Activated CD4-positive, alpha-beta memory T cell treated with anti-CD3 and anti-CD28 coated beads, Interleukin-2, amount 10 ng/mL, durations not matched to agents 7 days and 5 days (primary cell): ENCODE results near the gene PHLDA2. TPM values are rescaled to one million over a fixed set of nuclear protein-coding genes. Genes with fewer than 3 reads are reported as not detected.

Source experiments
- CTCF ChIA-PET: fragments of 350-600 bp; sonication (Branson Sonifier 250); formaldehyde crosslinking; loops from one replicate; lab custom pipeline; 2021; ENCODE audit warnings: antibody characterized with exemption, inconsistent platforms; lab: Charles Lee
- POLR2A ChIA-PET: fragments of 350-600 bp; sonication (Branson Sonifier 250); formaldehyde crosslinking; loops from one replicate; lab custom pipeline; 2021; ENCODE audit warnings: antibody characterized with exemption; lab: Charles Lee
- DNase-seq: peaks from one replicate; pipeline ENCODE4 v3.0.0-alpha.2; 2020
- H3K27ac Mint-ChIP-seq: one replicate; pipeline ENCODE4 v1.8.0; 2021; ENCODE audit warnings: mild to moderate bottlenecking, mixed read lengths
- H3K27me3 Mint-ChIP-seq: one replicate; pipeline ENCODE4 v1.8.0; 2021; ENCODE audit warnings: mixed read lengths
- H3K36me3 Mint-ChIP-seq: one replicate; pipeline ENCODE4 v1.8.0; 2021; ENCODE audit warnings: low read depth, mixed read lengths
- H3K4me1 Mint-ChIP-seq: one replicate; pipeline ENCODE4 v1.8.0; 2021; ENCODE audit warnings: mixed read lengths
- H3K4me3 Mint-ChIP-seq: one replicate; pipeline ENCODE4 v1.8.0; 2021; ENCODE audit warnings: mild to moderate bottlenecking, mixed read lengths
- H3K9me3 Mint-ChIP-seq: one replicate; pipeline ENCODE4 v1.8.0; 2021; ENCODE audit warnings: mixed read lengths
- total RNA-seq, 2 experiments: library from RNA; stranded (reverse); gene quantifications; one replicate each; pipeline ENCODE4 v1.2.3, GENCODE V29; 2021

Gene PHLDA2
- total RNA-seq, 2 experiments from 2014 or later = 3.7 to 5.0 TPM

DNA sequence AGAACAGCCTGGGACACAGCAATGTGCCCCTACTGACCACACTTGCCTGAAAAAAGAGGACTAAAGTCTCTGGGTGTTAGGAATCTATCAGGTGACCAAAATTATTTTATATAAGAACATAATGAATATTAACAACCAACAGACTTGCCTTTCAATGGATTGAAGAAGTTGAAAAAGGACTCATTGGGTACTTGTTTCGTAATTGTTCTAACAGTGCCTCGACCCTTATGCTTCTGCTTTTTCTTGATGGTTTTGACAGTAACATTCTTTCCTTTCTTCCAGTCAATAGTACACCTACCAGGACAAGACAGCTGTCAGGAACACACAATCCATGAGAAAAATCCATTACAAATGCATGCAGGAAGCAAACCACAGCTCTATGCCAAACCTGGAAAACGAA lies 29.0 kb upstream of the PHLDA2 start:
- H3K27me3 Mint-ChIP-seq = no peaks in the 10 kb centered on the region
- ChIA-PET POLR2A (interaction anchor here (1.1 to 1.2 kb wide), 2 partner anchors 17 to 31 kb away, joined by 3 read pairs; no protein-coding TSS in a partner anchor), CTCF (no interaction called here)
- no peaks in the 10 kb centered on the region for H3K9me3 Mint-ChIP-seq
- H3K4me3 Mint-ChIP-seq = no peak overlapping the region
- DNase-seq = no peak
- H3K27ac Mint-ChIP-seq = no peak overlapping the region
- H3K4me1 Mint-ChIP-seq = peaks cover 26% of the 10 kb centered on the region
- peaks cover 94% of the 10 kb centered on the region for H3K36me3 Mint-ChIP-seq

DNA sequence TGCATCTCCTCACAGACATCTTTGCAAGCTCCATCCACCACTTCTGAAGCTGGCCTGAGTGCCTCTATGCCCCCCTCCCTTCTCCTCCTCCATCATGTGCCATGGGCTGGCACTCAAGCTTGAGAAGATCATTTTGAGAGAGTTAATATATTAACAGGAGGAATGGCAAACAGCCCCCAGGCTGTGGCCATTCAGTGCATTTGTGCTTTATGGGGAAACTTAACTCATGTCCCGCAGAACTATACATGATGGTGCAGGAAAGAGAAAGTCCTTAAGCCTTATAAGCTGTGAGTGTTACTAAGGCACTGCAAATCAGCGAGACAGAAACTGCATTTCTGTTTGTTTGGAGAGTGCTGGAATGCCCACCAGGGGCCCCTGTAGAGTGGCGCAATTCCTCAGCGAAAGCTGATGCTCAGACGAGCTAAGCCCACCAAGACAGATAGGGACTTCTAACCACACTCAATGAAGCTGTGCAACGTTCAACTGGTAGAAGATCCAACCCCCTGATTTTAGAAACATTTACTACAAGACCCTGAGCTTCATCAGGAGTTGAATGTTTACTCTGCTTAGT lies 26.8 kb upstream of the PHLDA2 start:
- Mint-ChIP-seq H3K9me3 (no peaks in the 10 kb centered on the region), H3K4me1 (peaks cover 38% of the 10 kb centered on the region), H3K4me3 (no peak overlapping the region), H3K27me3 (no peaks in the 10 kb centered on the region), H3K36me3 (peaks cover 94% of the 10 kb centered on the region), H3K27ac (peak overlapping the region; percentile 54)
- ChIA-PET POLR2A (interaction anchor here (1.1 to 1.4 kb wide), 5 partner anchors 9 to 36 kb away, joined by 3 to 4 read pairs (median 4); partner anchors contain the start of gene NAP1L4), CTCF (interaction anchor here (1.5 to 2.7 kb wide), 3 partner anchors 19 to 81 kb away, joined by 5 to 14 read pairs (median 7); partner anchors contain the start of gene PHLDA2)
- DNase-seq = no peak

DNA sequence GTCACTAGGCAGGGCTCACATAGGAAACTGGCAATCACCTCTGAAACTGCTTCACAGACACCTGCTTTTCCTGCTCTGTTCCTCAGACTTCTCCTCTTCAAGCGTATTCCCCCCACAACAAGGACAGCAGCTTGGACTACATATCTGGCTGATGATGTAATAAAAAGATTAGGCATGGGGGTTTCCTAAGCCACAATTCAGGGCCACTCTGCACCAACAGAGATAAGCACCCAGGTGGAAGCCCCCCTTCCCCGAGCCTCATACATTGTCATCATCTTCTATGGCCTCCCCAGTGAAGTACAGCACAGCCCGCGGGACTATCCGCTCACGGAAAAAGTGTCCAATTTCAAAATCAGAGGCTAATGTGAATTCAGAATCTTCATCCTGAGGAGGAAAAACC lies 25.0 kb upstream of the PHLDA2 start:
- H3K36me3 Mint-ChIP-seq = peaks cover 94% of the 10 kb centered on the region
- no peak overlapping the region for H3K27ac Mint-ChIP-seq
- peaks cover 48% of the 10 kb centered on the region for H3K4me1 Mint-ChIP-seq
- no peak overlapping the region for H3K4me3 Mint-ChIP-seq
- H3K9me3 Mint-ChIP-seq = no peaks in the 10 kb centered on the region
- DNase-seq = no peak
- POLR2A ChIA-PET = interaction anchor here (1.0 to 3.7 kb wide), 5 partner anchors 9 to 28 kb away, joined by 4 to 17 read pairs (median 7); no protein-coding TSS in a partner anchor
- CTCF ChIA-PET = interaction anchor here (1.5 to 2.1 kb wide), 2 partner anchors 21 to 61 kb away, joined by 3 to 14 read pairs; no protein-coding TSS in a partner anchor
- H3K27me3 Mint-ChIP-seq = no peaks in the 10 kb centered on the region

DNA sequence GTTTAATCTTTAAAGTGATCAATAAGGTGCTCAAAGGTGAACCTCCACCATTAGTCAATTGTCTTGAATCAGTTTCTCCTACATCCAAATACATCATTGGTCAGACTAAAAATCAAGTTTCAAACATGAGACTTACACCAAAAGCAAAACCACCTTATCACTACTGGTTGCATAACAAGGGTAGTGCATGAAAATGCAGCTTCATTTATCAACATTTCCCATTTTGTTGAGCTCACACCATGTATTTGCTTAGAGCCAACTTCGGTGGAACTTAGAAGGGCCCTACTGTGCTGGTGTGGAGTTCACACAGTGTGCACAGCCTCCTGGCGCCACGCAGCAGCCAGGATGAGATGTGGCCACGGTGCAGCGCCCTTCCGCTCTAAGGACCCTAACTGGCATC lies 23.1 kb upstream of the PHLDA2 start:
- Mint-ChIP-seq H3K4me1 (peaks cover 62% of the 10 kb centered on the region), H3K4me3 (no peak overlapping the region), H3K27me3 (no peaks in the 10 kb centered on the region), H3K36me3 (peaks cover 95% of the 10 kb centered on the region), H3K27ac (peak overlapping the region; percentile 72), H3K9me3 (no peaks in the 10 kb centered on the region)
- CTCF ChIA-PET = interaction anchor here (2.1 kb wide), 1 partner anchor 23 kb away, joined by 14 read pairs; no protein-coding TSS in a partner anchor
- POLR2A ChIA-PET = interaction anchor here (0.8 to 3.7 kb wide), 7 partner anchors 9 to 70 kb away, joined by 3 to 17 read pairs (median 4); no protein-coding TSS in a partner anchor
- no peak for DNase-seq

DNA sequence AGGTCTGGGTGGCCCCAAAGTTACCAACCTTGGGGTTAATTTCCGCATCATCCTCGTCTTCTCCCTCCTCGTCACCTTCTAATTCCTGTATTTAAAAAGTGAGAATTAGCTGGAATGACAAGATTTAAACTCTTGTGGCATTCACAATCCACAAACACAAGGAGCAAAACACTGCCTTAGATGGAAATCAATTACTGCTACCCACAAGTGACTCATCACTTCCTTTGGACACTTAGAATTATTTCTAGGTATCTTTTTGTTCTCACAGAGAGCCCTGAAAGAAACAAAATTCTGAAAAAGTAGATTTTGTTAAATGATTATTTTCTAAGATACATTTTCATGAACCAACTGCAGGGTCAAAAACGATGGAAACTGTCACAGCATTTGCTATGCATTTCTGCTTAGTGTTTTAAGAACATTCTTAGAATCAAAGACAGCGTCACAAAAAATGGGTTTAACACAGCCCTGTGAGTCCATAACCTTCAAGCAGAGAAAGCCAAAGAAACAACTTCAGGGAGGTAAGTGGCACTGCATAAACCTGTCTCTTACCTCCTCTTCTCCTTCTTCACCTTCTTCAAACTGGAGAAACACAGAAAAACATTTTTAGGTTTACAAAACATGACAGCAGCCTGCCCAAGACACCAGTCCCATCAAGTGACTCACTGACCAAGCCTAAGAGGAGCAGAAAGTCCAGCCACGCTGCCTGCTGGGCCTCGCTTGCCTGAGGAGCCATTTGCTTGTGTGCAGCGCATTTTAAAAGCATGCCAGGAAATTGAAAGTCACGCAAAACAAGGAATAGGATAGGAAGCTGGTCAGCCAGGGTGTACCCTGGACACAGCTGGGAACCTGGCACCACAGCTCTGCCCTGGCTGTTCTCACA lies 22.3 kb upstream of the PHLDA2 start:
- CTCF ChIA-PET = interaction anchor here (1.5 kb wide), 1 partner anchor 59 kb away, joined by 4 read pairs; no protein-coding TSS in a partner anchor
- H3K36me3 Mint-ChIP-seq = peaks cover 95% of the 10 kb centered on the region
- peaks cover 70% of the 10 kb centered on the region for H3K4me1 Mint-ChIP-seq
- POLR2A ChIA-PET = interaction anchor here (0.9 to 3.7 kb wide), 6 partner anchors 10 to 71 kb away, joined by 3 to 17 read pairs (median 4); no protein-coding TSS in a partner anchor
- H3K9me3 Mint-ChIP-seq = no peaks in the 10 kb centered on the region
- no peak for DNase-seq
- H3K4me3 Mint-ChIP-seq = no peak overlapping the region
- H3K27me3 Mint-ChIP-seq = no peaks in the 10 kb centered on the region
- H3K27ac Mint-ChIP-seq = peak overlapping the region; percentile 72

DNA sequence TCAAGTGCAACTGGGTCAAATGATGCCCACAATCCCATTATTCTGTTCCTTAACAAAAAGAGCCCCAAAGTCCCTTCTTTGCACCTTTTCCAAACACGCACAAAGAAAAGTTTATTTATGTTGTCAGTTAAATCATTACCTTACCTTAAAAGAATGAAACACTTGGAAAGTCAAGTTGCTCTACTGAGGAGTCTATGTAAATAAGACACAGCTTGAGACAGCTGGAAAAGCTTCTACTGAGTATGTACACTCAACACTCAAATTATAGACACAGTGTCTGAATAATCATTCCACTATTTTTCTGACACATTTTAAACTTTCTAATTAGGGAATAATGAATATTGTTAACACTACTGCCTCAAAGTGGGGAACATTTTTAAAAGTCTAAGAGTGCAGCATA lies 21.6 kb upstream of the PHLDA2 start:
- DNase-seq = no peak
- Mint-ChIP-seq H3K4me1 (peaks cover 75% of the 10 kb centered on the region), H3K9me3 (no peaks in the 10 kb centered on the region), H3K27ac (peak overlapping the region; percentile 72), H3K27me3 (no peaks in the 10 kb centered on the region), H3K36me3 (peaks cover 95% of the 10 kb centered on the region), H3K4me3 (no peak overlapping the region)
- ChIA-PET CTCF (interaction anchor here (1.5 kb wide), 1 partner anchor 58 kb away, joined by 4 read pairs; no protein-coding TSS in a partner anchor), POLR2A (interaction anchor here (0.9 to 1.1 kb wide), 3 partner anchors 10 to 40 kb away, joined by 3 to 5 read pairs (median 3); no protein-coding TSS in a partner anchor)

DNA sequence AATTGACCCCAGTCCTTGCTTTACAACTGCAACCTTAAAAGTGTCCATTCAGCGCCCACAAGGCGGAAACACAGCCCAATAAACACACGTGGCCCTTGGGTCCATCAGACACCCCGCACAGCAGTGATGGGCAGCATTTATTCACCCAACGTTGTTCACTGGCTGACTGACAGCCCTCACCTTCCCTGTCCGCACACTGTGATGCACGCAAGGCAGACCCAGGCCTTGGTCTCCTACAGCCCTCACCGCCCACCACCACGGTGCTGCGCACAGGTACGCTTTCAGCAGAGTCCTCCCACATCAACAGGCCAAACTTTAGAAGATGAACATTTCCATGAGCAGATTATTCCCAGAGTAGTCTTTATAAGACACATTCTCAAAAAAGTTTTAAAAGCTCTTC lies 20.7 kb upstream of the PHLDA2 start:
- POLR2A ChIA-PET = interaction anchor here (1.1 kb wide), 1 partner anchor 39 kb away, joined by 5 read pairs; no protein-coding TSS in a partner anchor
- Mint-ChIP-seq H3K9me3 (no peaks in the 10 kb centered on the region), H3K36me3 (peaks cover 97% of the 10 kb centered on the region), H3K27me3 (no peaks in the 10 kb centered on the region), H3K27ac (peak overlapping the region; percentile 78), H3K4me3 (no peak overlapping the region), H3K4me1 (peaks cover 79% of the 10 kb centered on the region)
- CTCF ChIA-PET = interaction anchor here (1.5 kb wide), 1 partner anchor 57 kb away, joined by 4 read pairs; no protein-coding TSS in a partner anchor
- DNase-seq = no peak

DNA sequence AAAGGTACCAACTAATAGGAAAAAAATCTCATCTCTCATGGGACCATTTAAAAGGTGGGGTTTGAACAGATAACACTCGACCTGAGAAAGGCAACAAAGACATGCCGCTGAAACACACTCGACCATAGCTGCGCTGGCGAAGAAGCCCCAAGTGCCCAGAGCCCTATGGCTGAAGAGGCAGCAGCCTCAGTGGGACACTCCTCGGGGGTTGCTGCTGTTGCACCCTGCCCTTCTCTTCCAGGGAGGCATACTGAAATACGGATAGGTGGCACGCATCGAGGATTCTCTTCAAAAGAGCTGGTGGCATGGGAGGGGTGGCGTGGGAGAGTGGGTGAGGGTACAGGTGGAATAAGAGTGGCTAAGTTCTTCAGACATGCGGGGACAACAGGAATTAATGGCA lies 18.5 kb upstream of the PHLDA2 start:
- Mint-ChIP-seq H3K9me3 (no peaks in the 10 kb centered on the region), H3K4me1 (peaks cover 77% of the 10 kb centered on the region), H3K36me3 (peaks cover 86% of the 10 kb centered on the region), H3K27ac (no peak overlapping the region), H3K27me3 (no peaks in the 10 kb centered on the region), H3K4me3 (no peak overlapping the region)
- CTCF ChIA-PET = no interaction called here
- POLR2A ChIA-PET = no interaction called here
- DNase-seq = no peak

DNA sequence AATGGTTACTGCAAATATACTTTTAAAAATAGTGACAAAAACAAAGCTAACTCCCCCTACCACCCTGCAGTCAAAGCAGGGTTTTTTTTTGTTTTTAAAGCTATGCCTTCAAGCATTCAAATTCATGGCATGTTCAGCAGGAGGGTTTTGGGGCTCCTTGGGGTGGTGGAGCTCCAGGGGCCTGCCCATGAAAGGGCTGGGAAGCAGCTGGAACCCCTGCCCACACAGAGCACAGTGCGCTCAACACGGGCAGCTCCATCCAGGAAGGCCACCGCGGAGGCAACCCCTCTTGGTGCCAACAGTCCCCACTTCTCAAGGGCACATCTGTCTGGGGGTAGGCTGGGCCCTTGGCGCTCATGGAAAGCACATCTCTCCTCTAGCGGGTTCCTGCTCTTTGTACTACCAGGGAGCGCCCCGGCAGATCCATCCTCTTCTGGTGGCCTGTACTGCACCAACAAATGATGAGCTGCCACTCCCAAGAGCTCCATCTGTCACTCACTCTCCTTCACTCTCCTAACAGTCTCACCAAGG lies 16.6 kb upstream of the PHLDA2 start:
- ChIA-PET POLR2A (interaction anchor here (0.6 to 1.4 kb wide), 10 partner anchors 9 to 92 kb away, joined by 3 to 7 read pairs (median 4); no protein-coding TSS in a partner anchor), CTCF (interaction anchor here (1.1 to 1.8 kb wide), 7 partner anchors 12 to 145 kb away, joined by 3 to 6 read pairs (median 4); no protein-coding TSS in a partner anchor)
- Mint-ChIP-seq H3K4me3 (no peak overlapping the region), H3K27ac (peak overlapping the region; percentile 56), H3K36me3 (peaks cover 68% of the 10 kb centered on the region), H3K4me1 (peaks cover 60% of the 10 kb centered on the region), H3K9me3 (no peaks in the 10 kb centered on the region), H3K27me3 (no peaks in the 10 kb centered on the region)
- no peak for DNase-seq

DNA sequence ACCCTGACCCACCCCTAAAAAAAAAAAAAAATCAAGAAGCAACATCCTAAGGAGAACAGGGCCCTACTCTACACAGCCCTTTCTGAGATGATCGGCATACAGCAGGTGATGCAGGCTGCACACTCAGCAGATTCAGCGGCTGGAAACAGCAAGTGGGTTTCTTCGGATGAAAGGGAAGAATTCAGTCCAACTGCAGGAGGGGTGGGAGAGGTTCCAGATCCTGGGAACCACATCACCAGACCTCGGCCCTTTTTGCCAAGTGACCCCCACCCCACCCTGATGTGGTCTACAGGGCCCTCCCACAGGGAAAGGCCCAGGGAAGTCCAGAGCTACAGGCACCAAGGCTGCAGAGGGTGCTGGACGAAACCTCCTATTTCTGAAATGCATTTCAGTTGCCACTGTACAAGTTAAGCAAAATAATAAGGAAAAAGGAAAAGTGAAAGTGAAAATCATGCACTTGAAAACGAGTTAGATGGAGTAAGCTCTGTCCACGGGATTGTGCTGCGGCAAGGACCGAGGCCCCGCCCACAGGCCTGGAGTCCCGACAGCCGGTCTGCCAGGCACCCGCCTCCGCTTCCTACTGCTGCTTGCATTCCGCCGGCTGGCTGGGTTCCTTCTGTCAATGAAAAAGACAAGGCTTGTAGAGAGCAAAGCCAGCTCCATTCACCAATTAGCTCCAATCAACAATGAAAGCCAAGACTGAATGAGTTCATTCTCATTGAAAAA lies 16.0 kb upstream of the PHLDA2 start:
- no peaks in the 10 kb centered on the region for H3K9me3 Mint-ChIP-seq
- peaks cover 63% of the 10 kb centered on the region for H3K4me1 Mint-ChIP-seq
- H3K27me3 Mint-ChIP-seq = no peaks in the 10 kb centered on the region
- H3K36me3 Mint-ChIP-seq = peaks cover 62% of the 10 kb centered on the region
- no peak overlapping the region for H3K4me3 Mint-ChIP-seq
- peak overlapping the region; percentile 56 for H3K27ac Mint-ChIP-seq
- CTCF ChIA-PET = interaction anchor here (1.1 to 1.8 kb wide), 7 partner anchors 12 to 146 kb away, joined by 3 to 6 read pairs (median 4); no protein-coding TSS in a partner anchor
- peak; percentile 62 for DNase-seq
- POLR2A ChIA-PET = interaction anchor here (0.6 to 1.4 kb wide), 9 partner anchors 9 to 93 kb away, joined by 3 to 7 read pairs (median 4); no protein-coding TSS in a partner anchor

DNA sequence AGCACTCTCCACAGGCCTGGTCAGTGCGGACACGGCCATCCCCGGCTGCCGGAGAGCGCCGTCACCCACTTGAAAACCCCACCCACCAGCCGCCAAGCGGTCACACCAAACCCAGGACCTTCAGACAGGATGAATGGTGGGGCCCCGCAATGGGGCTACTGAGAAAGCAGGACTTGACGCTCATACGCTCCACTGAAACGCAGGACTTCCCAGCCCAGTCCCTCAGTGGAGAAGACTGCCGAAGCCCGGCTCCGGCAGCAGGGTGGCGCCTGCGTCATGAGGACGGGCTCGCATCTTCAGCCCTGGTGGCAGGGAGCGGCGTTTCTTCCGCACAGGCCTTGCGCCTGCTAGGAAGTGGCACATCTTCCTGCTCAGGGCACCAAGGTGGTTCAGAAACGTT lies 15.3 kb upstream of the PHLDA2 start:
- DNase-seq = no peak
- CTCF ChIA-PET = interaction anchor here (0.7 kb wide), 1 partner anchor 45 kb away, joined by 3 read pairs; no protein-coding TSS in a partner anchor
- Mint-ChIP-seq H3K27ac (peak overlapping the region; percentile 35), H3K27me3 (no peaks in the 10 kb centered on the region), H3K9me3 (peaks cover 4% of the 10 kb centered on the region), H3K4me1 (peaks cover 61% of the 10 kb centered on the region), H3K4me3 (no peak overlapping the region), H3K36me3 (peaks cover 59% of the 10 kb centered on the region)
- POLR2A ChIA-PET = interaction anchor here (1.0 to 4.3 kb wide), 3 partner anchors 10 to 42 kb away, joined by 3 to 12 read pairs (median 4); a partner anchor contains a TSS
